Keratinocyte (primary cell): Measurements from ENCODE around the gene RNASE7. TPM values are rescaled to one million over a fixed set of nuclear protein-coding genes. Genes with fewer than 3 reads are reported as not detected.
A peak's percentile ranks its signal among the peaks of the same experiment; 100 is the strongest.

Experiments
- DNase-seq: peaks from one replicate; pipeline ENCODE4 v3.0.0-alpha.2; 2011; ENCODE audit warnings: low read depth, missing footprints, low spot score
- FAIRE-seq: peaks from 2 replicates; lab custom pipeline; 2011; peaks lifted over from hg19 to GRCh38; lab: Jason Lieb, UNC
- H2AFZ ChIP-seq: 2 replicates; pipeline ENCODE4 v1.6.0; 2012; ENCODE audit warnings: low read length, control low read depth, inconsistent platforms; ENCODE audit not compliant: control insufficient read depth
- H3K27ac ChIP-seq: 2 replicates; pipeline ENCODE4 v1.5.1; 2011; ENCODE audit warnings: low read length; ENCODE audit not compliant: control insufficient read depth, insufficient read depth
- H3K27me3 ChIP-seq: 3 replicates; pipeline ENCODE4 v1.6.0; 2011; ENCODE audit warnings: low read length; ENCODE audit not compliant: control insufficient read depth, insufficient read depth; ENCODE audit errors: extremely low read depth
- H3K36me3 ChIP-seq, 2 experiments: 2 replicates in 1 of 2; 3 replicates in 1 of 2; pipeline ENCODE4 v1.5.1; 2011; ENCODE audit warnings: low read length in 2 of 2, mild to moderate bottlenecking in 1 of 2; ENCODE audit not compliant: control insufficient read depth in 2 of 2, insufficient read depth in 2 of 2; ENCODE audit errors: extremely low read depth in 1 of 2
- H3K4me1 ChIP-seq: 3 replicates; pipeline ENCODE4 v1.5.1; 2011; ENCODE audit warnings: low read length; ENCODE audit not compliant: control insufficient read depth, insufficient read depth; ENCODE audit errors: extremely low read depth
- H3K4me2 ChIP-seq: 3 replicates; pipeline ENCODE4 v1.6.0; 2011; ENCODE audit warnings: low read depth, low read length; ENCODE audit not compliant: control insufficient read depth, insufficient read depth; ENCODE audit errors: extremely low read depth
- H3K4me3 ChIP-seq, 3 experiments: fragments of 200-600 bp in 1 of 3; sonication (generic) in 1 of 3; 2 replicates in 2 of 3; 3 replicates in 1 of 3; pipeline ENCODE4 v1.5.1; 2011 to 2016; ENCODE audit warnings: low read length in 3 of 3, mild to moderate bottlenecking in 3 of 3, control low read depth in 2 of 3, inconsistent platforms in 1 of 3, low read depth in 1 of 3, mixed read lengths in 1 of 3, mixed run types in 1 of 3, moderate library complexity in 1 of 3; ENCODE audit not compliant: control insufficient read depth in 2 of 3, insufficient read depth in 2 of 3; ENCODE audit errors: extremely low read depth in 1 of 3
- H3K79me2 ChIP-seq: 2 replicates; pipeline ENCODE4 v1.6.0; 2012; ENCODE audit warnings: low read length; ENCODE audit not compliant: control insufficient read depth, insufficient read depth
- H3K9ac ChIP-seq: 3 replicates; pipeline ENCODE4 v1.6.0; 2011; ENCODE audit warnings: low read length; ENCODE audit not compliant: control insufficient read depth, insufficient read depth; ENCODE audit errors: extremely low read depth
- H3K9me1 ChIP-seq: 3 replicates; pipeline ENCODE4 v1.6.0; 2011; ENCODE audit warnings: low read length; ENCODE audit not compliant: control insufficient read depth, insufficient read depth; ENCODE audit errors: extremely low read depth
- H3K9me3 ChIP-seq: 2 replicates; pipeline ENCODE4 v1.5.1; 2012; ENCODE audit warnings: low read depth, low read length; ENCODE audit not compliant: control insufficient read depth
- H4K20me1 ChIP-seq: 3 replicates; pipeline ENCODE4 v1.6.0; 2011; ENCODE audit warnings: low read length; ENCODE audit not compliant: control insufficient read depth, insufficient read depth; ENCODE audit errors: extremely low read depth
- CTCF ChIP-seq, 3 experiments: IDR thresholded peaks in 1 of 3; conservative IDR thresholded peaks in 1 of 3; optimal IDR thresholded peaks in 1 of 3; 2 replicates in 2 of 3; 3 replicates in 1 of 3; pipeline versions ENCODE3 to v1.5.1; 2011; ENCODE audit warnings: low read length in 3 of 3, mild to moderate bottlenecking in 3 of 3, moderate library complexity in 2 of 3, control low read depth in 1 of 3, inconsistent platforms in 1 of 3; ENCODE audit not compliant: insufficient read depth in 2 of 3; ENCODE audit errors: extremely low read depth in 1 of 3
- EZH2 ChIP-seq: IDR thresholded peaks from one replicate; pipeline ENCODE4 v1.6.1; 2012; ENCODE audit warnings: inconsistent platforms, mild to moderate bottlenecking, low read length, moderate library complexity
- dilution Hi-C: fragments of 300-500 bp; cut with MboI; formaldehyde crosslinking; loops from one replicate; pipeline ENCODE4 v1.7.0; 2020; ENCODE audit warnings: low sequenced_read_pairs; ENCODE audit not compliant: extremely low pct_ligation_motif_present
- polyA plus RNA-seq, 5 experiments: library from polyadenylated mRNA; depleted of rRNA in 3 of 5; stranded (reverse) in 3 of 5; stranded (forward) in 1 of 5; unstranded in 1 of 5; fragments of >200 nt; gene quantifications; 1 replicate in 1 of 5; 2 replicates in 3 of 5; 3 replicates in 1 of 5; pipeline versions ENCODE4 v1.2.1 to v1.2.3, GENCODE V29; 2011 to 2012; ENCODE audit warnings: missing spikeins in 2 of 5, low read depth in 1 of 5, low replicate concordance in 1 of 5

RNASE7 gene
- polyA plus RNA-seq, 1 donor (not counting 4 experiments of a cell fraction or from before 2014, with no cell fraction given) = 17.4 TPM

DNA sequence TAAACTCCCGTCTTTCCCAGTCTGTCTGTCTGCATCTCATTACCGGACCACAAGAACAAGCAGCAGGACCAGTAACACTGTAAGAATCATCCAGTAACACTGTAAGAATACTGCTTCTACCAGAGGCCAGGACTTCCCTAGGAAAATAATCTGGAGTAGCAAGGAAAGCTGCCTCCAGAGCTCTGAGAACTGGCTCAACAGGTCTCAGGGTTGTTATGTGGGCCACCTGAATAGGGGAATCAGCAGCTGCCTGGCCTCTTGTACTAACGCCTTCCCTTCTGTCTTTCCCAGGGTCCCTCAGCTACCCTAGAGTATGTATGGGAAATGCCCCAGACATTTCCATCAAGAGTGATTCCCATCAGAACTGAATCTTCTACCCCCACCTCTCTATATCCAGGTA is 44.0 kb upstream of the RNASE7 start:
- H3K4me1 ChIP-seq = peaks cover 17% of the 10 kb centered on the region
- no peaks in the 10 kb centered on the region for H3K79me2 ChIP-seq
- peak overlapping the region; percentile 66 for H3K4me2 ChIP-seq
- H3K9me1 ChIP-seq = no peaks in the 10 kb centered on the region
- dilution Hi-C loops = no loop called here
- no peak for DNase-seq
- FAIRE-seq = no peak
- no peaks in the 10 kb centered on the region for H3K27me3 ChIP-seq
- H2AFZ ChIP-seq = no peak overlapping the region
- no peaks in the 10 kb centered on the region for H4K20me1 ChIP-seq
- H3K27ac ChIP-seq = peak overlapping the region; percentile 47
- no peak overlapping the region for H3K9ac ChIP-seq
- H3K4me3 ChIP-seq = no peak overlapping the region
- TF ChIP-seq CTCF (optimal IDR thresholded peaks at IDR 0.05 in 1 of 3, IDR thresholded peaks at IDR 0.05 in 1 of 3, conservative IDR thresholded peaks at IDR 0.05 in 1 of 3; ENCODE audit: extremely low read depth in 1 of 3, insufficient read depth in 2 of 3, low read length in 3 of 3) (no peak), EZH2 (no peak)
- no peaks in the 10 kb centered on the region for H3K9me3 ChIP-seq
- peaks cover 18 to 24% of the 10 kb centered on the region in 2 experiments for H3K36me3 ChIP-seq

DNA sequence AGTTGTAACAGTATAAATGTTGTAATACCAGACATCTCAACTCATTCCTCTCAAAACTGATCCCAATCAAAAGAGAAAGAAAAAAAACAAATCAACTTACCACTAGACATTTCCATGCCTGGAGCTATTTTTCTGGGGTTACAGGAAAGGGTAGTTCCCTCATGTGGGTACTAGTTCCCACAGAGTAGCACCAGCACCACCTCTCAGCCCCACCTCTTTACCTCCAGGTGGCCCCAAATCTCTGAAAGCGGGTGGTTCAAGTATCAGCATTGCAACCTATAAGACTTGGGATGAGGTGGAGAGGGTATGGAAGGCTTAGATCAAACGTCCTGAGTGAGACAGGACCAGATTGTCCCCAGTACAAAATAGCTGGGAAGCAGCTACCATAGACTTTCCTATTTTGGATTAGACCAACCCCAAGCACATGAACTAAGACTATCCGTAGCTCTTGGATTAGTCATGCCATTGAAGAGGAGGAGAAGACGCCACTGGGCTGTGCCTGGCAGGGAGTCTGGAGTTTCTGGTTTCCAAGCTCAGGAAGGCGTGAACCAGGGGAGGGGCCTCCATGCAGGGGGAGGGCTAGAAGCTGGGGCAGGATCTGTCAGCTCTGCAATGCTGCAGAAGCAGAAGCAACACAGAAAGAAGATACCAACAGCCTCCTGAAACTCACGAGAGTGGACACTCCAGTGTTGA is 43.3 kb upstream of the RNASE7 start, which contains the start of gene SLC39A2:
SLC39A2 (plus strand) TSS at position 620 of the 693 bp plus-strand sequence. CDS start 154 bp downstream, outside the sequence.
- dilution Hi-C loops = no loop called here
- Histone ChIP-seq H2AFZ (peak within 1 kb of the TSS; percentile 74), H3K27me3 (no peaks in the 10 kb centered on the region), H3K36me3 (peaks cover 18 to 24% of the 10 kb centered on the region in 2 experiments), H3K27ac (peak within 1 kb of the TSS; percentile 47), H4K20me1 (no peaks in the 10 kb centered on the region), H3K4me2 (peak within 1 kb of the TSS; percentile 66), H3K9ac (no peak within 1 kb of the TSS), H3K4me3 (peak within 1 kb of the TSS in 1 of 3 experiments; percentile 47), H3K9me3 (no peaks in the 10 kb centered on the region), H3K79me2 (no peaks in the 10 kb centered on the region), H3K9me1 (no peaks in the 10 kb centered on the region), H3K4me1 (peaks cover 17% of the 10 kb centered on the region)
- DNase-seq (peak; percentile 52), FAIRE-seq (peak; percentile 89)
- TF ChIP-seq CTCF (optimal IDR thresholded peaks at IDR 0.05 in 1 of 3, IDR thresholded peaks at IDR 0.05 in 1 of 3, conservative IDR thresholded peaks at IDR 0.05 in 1 of 3; ENCODE audit: extremely low read depth in 1 of 3, insufficient read depth in 2 of 3, low read length in 3 of 3) (no peak), EZH2 (no peak)
